Glutamatergic neuron (in vitro differentiated cells): ENCODE results near the gene SPAG9. TPM values are rescaled to one million over a fixed set of nuclear protein-coding genes. Genes with fewer than 3 reads are reported as not detected.
"Not testable (repeated sequence)": the region's sequence is repeated elsewhere in the genome, so short reads cannot be mapped to it uniquely, and the experiment has no call there.

Source experiments
- DNase-seq: peaks from one replicate; pipeline ENCODE4 v3.0.0; 2022
- H3K27ac Mint-ChIP-seq: one replicate; pipeline ENCODE4 v1.8.0; 2020; ENCODE audit warnings: mild to moderate bottlenecking, mixed read lengths, inconsistent platforms; ENCODE audit not compliant: unreplicated experiment
- H3K27me3 Mint-ChIP-seq: one replicate; pipeline ENCODE4 v1.8.0; 2020; ENCODE audit warnings: mild to moderate bottlenecking, moderate library complexity, mixed read lengths, inconsistent platforms; ENCODE audit not compliant: unreplicated experiment
- H3K36me3 Mint-ChIP-seq: one replicate; pipeline ENCODE4 v1.8.0; 2020; ENCODE audit warnings: mild to moderate bottlenecking, mixed read lengths, inconsistent platforms; ENCODE audit not compliant: unreplicated experiment
- H3K4me1 Mint-ChIP-seq: one replicate; pipeline ENCODE4 v1.8.0; 2020; ENCODE audit warnings: mild to moderate bottlenecking, low read depth, mixed read lengths, inconsistent platforms; ENCODE audit not compliant: unreplicated experiment
- H3K4me3 Mint-ChIP-seq: one replicate; pipeline ENCODE4 v1.8.0; 2020; ENCODE audit warnings: mild to moderate bottlenecking, mixed read lengths, inconsistent platforms; ENCODE audit not compliant: unreplicated experiment
- H3K9me3 Mint-ChIP-seq: one replicate; pipeline ENCODE4 v1.8.0; 2020; ENCODE audit warnings: mild to moderate bottlenecking, moderate library complexity, mixed read lengths, inconsistent platforms; ENCODE audit not compliant: unreplicated experiment
- total RNA-seq: library from RNA; stranded (reverse); fragmentation: NEBNext Ultra II Directional; extraction: Animal tissue kit (Norgen Biotek cat#: 25700); gene quantifications from one replicate; pipeline ENCODE4 v1.2.1, GENCODE V29; 2021; ENCODE audit not compliant: unreplicated experiment
- TF ChIP-seq, protein P1 (sequence below): fragments of 200-600 bp; sonication (generic); IDR thresholded peaks from one replicate; pipeline ENCODE4 v1.5.0; 2021; ENCODE audit not compliant: partially characterized antibody, unreplicated experiment

Gene SPAG9
- total RNA-seq, 1 donor from 2014 or later: 327 TPM

DNA sequence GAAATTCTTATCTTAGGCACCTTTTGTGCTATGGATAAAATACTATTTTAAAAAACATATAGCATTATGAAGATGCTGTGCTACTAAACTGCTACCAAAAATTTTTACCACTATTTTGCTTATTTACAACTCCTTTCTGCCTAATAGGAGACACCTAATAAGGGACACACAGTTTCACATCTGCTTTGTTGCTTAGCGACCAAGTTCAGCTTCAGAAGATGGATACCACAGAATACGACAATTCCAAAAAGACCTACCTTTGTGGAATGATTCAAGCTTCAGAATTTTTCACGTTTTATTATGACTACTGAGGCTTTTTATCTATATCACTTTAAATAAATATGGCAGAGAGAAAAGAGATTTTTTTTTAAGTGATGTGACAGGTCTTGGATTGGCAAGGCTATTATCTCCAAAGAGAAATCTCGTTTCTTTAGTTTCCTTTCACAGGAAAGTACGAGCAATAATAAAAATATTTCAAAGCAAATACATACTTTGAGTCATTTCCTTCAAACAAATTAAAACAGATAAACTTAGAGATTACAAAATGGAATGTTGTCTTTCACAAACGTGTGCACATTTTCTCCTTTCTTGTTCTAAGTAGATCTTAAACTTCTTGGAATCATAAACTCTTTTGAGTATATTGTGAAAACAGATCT is 35.4 kb downstream of the SPAG9 start:
- Mint-ChIP-seq H3K36me3 (peaks cover 5% of the 10 kb centered on the region), H3K4me3 (no peak overlapping the region), H3K27me3 (peaks cover 3% of the 10 kb centered on the region), H3K4me1 (no peaks in the 10 kb centered on the region), H3K9me3 (peaks cover 6% of the 10 kb centered on the region), H3K27ac (no peak overlapping the region)
- TF ChIP-seq, protein P1, sequence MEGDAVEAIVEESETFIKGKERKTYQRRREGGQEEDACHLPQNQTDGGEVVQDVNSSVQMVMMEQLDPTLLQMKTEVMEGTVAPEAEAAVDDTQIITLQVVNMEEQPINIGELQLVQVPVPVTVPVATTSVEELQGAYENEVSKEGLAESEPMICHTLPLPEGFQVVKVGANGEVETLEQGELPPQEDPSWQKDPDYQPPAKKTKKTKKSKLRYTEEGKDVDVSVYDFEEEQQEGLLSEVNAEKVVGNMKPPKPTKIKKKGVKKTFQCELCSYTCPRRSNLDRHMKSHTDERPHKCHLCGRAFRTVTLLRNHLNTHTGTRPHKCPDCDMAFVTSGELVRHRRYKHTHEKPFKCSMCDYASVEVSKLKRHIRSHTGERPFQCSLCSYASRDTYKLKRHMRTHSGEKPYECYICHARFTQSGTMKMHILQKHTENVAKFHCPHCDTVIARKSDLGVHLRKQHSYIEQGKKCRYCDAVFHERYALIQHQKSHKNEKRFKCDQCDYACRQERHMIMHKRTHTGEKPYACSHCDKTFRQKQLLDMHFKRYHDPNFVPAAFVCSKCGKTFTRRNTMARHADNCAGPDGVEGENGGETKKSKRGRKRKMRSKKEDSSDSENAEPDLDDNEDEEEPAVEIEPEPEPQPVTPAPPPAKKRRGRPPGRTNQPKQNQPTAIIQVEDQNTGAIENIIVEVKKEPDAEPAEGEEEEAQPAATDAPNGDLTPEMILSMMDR: no peak
- no peak for DNase-seq

DNA sequence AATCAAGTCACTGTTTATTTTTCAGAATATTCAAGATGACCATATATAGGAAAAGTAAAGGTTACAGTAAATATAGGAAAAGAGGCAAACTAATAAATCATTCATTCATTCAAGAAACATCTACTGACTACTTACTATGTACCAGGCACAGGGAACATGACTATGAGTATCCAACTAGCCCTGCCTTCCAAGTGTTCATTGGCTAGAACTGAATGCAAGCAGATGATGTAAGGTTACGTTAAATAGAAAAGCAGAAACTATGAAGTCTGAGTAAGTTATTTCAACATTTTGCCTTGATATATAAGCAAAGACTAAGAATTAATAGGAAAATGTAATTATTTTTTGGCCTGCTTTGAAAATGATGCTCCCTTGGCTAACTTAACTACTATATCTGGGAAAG is 36.7 kb downstream of the SPAG9 start:
- Mint-ChIP-seq H3K4me1 (no peaks in the 10 kb centered on the region), H3K27me3 (no peaks in the 10 kb centered on the region), H3K36me3 (peaks cover 5% of the 10 kb centered on the region), H3K27ac (no peak overlapping the region), H3K4me3 (no peak overlapping the region), H3K9me3 (peaks cover 6% of the 10 kb centered on the region)
- TF ChIP-seq, protein P1: no peak
- no peak for DNase-seq

DNA sequence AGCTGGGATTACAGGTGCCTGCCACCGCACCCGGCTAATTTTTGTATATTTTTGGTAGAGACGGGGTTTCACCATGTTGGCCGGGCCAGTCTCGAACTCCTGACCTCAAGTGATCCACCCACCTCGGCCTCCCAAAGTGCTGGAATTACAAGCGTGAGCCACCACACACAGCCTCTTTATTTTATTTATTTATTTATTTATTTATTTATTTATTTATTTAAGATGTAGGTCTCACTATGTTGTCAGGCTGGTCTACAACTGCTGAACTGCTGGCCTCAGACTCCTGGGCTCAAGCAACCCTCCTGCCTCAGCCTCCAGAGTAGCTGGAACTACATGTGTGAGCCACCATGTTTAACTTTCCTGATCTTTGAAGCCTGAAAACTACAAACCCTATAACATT is 37.3 kb downstream of the SPAG9 start:
- not testable (repeated sequence) for H3K4me1 Mint-ChIP-seq, H3K27ac Mint-ChIP-seq, DNase-seq, H3K9me3 Mint-ChIP-seq, H3K27me3 Mint-ChIP-seq, H3K36me3 Mint-ChIP-seq, H3K4me3 Mint-ChIP-seq

DNA sequence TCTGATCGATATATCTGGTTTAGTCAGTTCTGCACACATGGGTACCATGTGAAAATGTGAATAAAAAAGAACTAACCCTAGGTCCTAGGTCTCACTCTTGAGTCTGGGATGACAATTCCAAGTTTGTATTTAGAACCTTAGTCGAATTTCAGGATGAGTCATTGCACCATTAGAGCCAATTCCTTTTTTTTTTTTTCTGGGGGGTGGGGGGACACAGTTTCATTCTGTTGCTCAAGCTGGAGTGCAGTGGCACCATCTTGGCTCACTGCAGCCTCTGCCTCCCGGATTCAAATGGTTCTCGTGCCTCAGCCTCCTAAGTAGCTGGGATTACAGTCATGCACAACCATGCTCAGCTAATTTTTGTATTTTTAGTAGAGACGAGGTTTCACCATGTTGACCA is 41.6 kb downstream of the SPAG9 start:
- Mint-ChIP-seq H3K27me3 (no peaks in the 10 kb centered on the region), H3K4me1 (no peaks in the 10 kb centered on the region), H3K4me3 (no peak overlapping the region), H3K36me3 (peaks cover 10% of the 10 kb centered on the region), H3K9me3 (peaks cover 6% of the 10 kb centered on the region), H3K27ac (no peak overlapping the region)
- no peak for DNase-seq
- TF ChIP-seq, protein P1: no peak

DNA sequence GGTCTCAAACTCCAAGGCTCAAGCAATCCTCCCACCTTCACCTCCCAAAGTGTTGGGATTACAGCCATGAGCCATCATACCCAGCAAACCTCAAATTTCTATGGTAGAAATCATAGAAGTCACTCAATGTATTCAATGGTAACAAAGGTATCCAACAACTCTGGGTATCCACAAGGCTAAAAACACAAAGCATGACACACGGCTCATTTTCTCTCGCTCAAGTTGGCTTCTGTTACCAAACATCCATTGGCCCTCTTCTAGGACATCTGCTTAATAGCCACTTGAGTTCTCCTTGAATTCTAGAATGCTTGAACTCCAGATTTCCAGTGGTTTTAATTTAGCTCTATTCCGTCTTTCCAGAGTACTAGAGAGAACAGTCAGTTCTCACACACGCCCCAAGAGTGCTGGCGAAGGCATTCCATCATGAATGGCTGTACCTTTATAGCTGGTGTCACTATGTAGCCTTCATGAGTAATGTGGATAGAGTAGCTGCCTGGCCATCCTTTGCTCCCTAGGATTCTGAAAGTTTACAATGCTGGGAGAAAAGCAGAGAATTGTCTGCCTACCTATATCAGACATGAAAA is 42.6 kb downstream of the SPAG9 start:
- no peak overlapping the region for H3K4me3 Mint-ChIP-seq
- no peaks in the 10 kb centered on the region for H3K27me3 Mint-ChIP-seq
- TF ChIP-seq, protein P1: no peak
- H3K27ac Mint-ChIP-seq: no peak overlapping the region
- peaks cover 10% of the 10 kb centered on the region for H3K36me3 Mint-ChIP-seq
- DNase-seq: no peak
- H3K9me3 Mint-ChIP-seq: peaks cover 6% of the 10 kb centered on the region
- H3K4me1 Mint-ChIP-seq: no peaks in the 10 kb centered on the region
